DMS114 treated with DMSO at 0.1 percent for 48 hours (cell line): Measurements from ENCODE around the gene NFX1.

Source experiments
- DNase-seq: peaks from one replicate; lab custom pipeline; 2025; ENCODE audit not compliant: unreplicated experiment; lab: John Stamatoyannopoulos, UW

Gene NFX1

DNA sequence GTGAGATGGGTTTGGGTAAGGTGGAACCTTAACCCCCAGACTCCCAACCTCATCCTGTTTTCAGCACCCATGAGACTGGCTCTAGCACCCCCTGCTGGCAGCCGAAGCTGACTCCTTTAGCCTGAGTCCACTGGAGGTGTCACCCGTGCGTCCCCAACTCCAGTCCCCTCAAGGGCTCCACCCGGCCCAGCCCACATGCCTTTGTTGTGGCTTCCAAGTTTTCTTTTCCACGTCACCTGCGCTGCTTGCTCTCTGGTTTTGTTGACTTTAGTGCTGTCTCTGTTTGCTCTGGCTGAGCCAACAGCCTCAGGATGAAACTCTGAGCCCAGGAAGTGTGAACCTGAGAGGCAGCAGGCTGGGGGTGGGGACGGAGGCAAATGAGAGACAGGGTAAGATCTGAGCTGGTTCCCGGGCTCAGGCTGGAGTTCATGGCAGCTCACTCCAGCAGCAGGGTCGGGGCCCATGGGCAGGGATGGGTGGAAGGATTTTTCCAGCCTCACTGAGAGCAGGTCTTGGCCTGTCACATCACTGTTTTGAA, 125.3 kb downstream of the NFX1 start:
- DNase-seq = no peak

GRCh38 chr9:33416996-33417395, 126.7 kb downstream of the NFX1 start:
- no peak for DNase-seq

DNA sequence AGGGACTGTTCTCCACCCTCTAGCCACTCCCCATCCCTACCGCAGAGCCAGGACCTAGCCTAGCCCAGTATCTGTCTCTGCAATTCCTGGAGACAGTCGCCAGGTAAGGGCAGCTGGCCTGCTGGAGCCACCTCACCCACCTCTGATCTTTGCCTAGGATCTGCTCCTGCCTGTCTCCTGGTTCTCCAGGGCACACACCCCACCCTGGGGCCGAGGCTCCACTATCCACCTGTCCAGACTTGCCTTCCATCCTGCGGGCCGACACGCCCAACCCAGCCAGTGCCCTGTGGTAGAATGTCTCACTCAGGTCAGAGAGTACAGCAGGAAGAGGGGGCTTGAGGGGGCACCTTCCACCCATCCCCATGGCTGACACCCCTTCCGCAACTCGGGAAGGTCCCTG, 127.8 kb downstream of the NFX1 start:
- no peak for DNase-seq

DNA sequence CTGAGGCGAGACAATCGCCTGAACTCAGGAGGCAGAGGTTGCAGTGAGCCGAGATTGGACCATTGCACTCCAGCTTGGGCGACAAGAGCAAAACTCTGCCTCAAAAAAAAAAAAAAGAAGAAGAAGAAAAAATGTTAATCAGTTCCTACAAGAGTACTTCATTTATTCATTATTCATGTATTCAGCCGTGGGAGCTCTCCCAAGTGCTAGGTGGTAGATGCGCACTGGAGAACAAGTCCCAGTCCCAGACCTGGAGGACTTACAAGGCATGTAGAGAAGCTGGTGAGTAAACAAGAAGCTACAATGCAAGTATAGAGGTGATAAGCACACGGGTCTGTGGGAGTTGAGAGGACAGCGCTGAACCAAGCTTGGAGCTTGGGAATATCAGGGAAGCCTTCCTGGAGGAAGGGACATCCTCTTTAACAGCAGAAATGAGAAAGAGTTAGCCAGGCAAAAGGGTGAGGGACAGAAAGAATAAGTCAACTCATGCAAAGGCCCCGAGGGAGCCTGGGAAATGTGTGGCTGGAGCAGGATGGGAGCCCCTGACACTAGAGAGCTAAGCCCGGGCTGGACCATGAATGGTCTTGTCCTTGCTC, 129.5 kb downstream of the NFX1 start:
- no peak for DNase-seq
